SK-N-SH (cell line): ENCODE results near the gene INSYN1. TPM values are rescaled to one million over a fixed set of nuclear protein-coding genes. Genes with fewer than 3 reads are reported as not detected.

Source experiments
- CTCF ChIA-PET: fragments of 300-600, 350-600 bp; formaldehyde crosslinking; extraction: SDS; loops from one replicate; lab custom pipeline; 2021; lab: Yijun Ruan, JAX
- POLR2A ChIA-PET: fragments of 350-600 bp; sonication (Branson Sonifier 250); formaldehyde crosslinking; extraction: SDS; loops from one replicate; lab custom pipeline; 2020; ENCODE audit warnings: antibody characterized with exemption, inconsistent platforms; lab: Yijun Ruan, JAX
- DNase-seq: peaks from one replicate; pipeline ENCODE4 v3.0.0; 2012
- H2AFZ ChIP-seq: fragments of 200-600 bp; sonication (generic); 2 replicates; pipeline ENCODE4 v1.8.1; 2016; ENCODE audit warnings: antibody characterized with exemption, mild to moderate bottlenecking, low read depth
- H3F3A ChIP-seq: fragments of 200-600 bp; sonication (generic); replicated peaks from 2 replicates; pipeline ENCODE3; 2016; ENCODE audit warnings: antibody characterized with exemption, mild to moderate bottlenecking; ENCODE audit not compliant: insufficient read depth
- H3K27ac ChIP-seq, 2 experiments: fragments of 200-500 bp in 1 of 2; fragments of 200-600 bp in 1 of 2; sonication (Bioruptor generic) in 1 of 2; sonication (generic), shearing (Covaris generic) in 1 of 2; 2 replicates each; pipeline versions ENCODE4 v1.5.1 to v1.6.1; 2014 to 2016; ENCODE audit warnings: low read depth in 2 of 2, inconsistent platforms in 1 of 2, low read length in 1 of 2, mild to moderate bottlenecking in 1 of 2, mixed read lengths in 1 of 2
- H3K27me3 ChIP-seq: fragments of 200-600 bp; sonication (generic), shearing (Covaris generic); 2 replicates; pipeline ENCODE4 v1.6.1; 2016; ENCODE audit warnings: mixed run types; ENCODE audit not compliant: insufficient read depth
- H3K36me3 ChIP-seq, 2 experiments: fragments of 200-500 bp in 1 of 2; fragments of 200-600 bp in 1 of 2; sonication (Bioruptor generic) in 1 of 2; sonication (generic) in 1 of 2; replicated peaks in 1 of 2; 2 replicates each; pipeline versions ENCODE3 to v1.5.1; 2014 to 2016; ENCODE audit warnings: low read length in 1 of 2, mild to moderate bottlenecking in 1 of 2; ENCODE audit not compliant: insufficient read depth in 2 of 2, control insufficient read depth in 1 of 2
- H3K4me1 ChIP-seq, 2 experiments: fragments of 200-500 bp in 1 of 2; fragments of 200-600 bp in 1 of 2; sonication (Bioruptor generic) in 1 of 2; sonication (generic), shearing (Covaris generic) in 1 of 2; 2 replicates each; pipeline versions ENCODE4 v1.5.1 to v1.6.1; 2014 to 2016; ENCODE audit warnings: low read depth in 1 of 2, low read length in 1 of 2, mixed run types in 1 of 2; ENCODE audit not compliant: insufficient read depth in 2 of 2, control insufficient read depth in 1 of 2
- H3K4me2 ChIP-seq: fragments of 200-600 bp; sonication (generic), shearing (Covaris generic); 2 replicates; pipeline ENCODE4 v1.6.1; 2017; ENCODE audit warnings: mixed run types
- H3K4me3 ChIP-seq, 2 experiments: fragments of 200-500 bp in 1 of 2; fragments of 200-600 bp in 1 of 2; sonication (Bioruptor generic) in 1 of 2; sonication (generic), shearing (Covaris generic) in 1 of 2; 2 replicates each; pipeline versions ENCODE4 v1.5.1 to v1.8.1; 2014 to 2016; ENCODE audit warnings: low read depth in 2 of 2, inconsistent platforms in 1 of 2, low read length in 1 of 2, mild to moderate bottlenecking in 1 of 2, mixed read lengths in 1 of 2, moderate library complexity in 1 of 2
- H3K79me2 ChIP-seq: fragments of 200-600 bp; sonication (generic); 2 replicates; pipeline ENCODE4 v1.8.1; 2017; ENCODE audit warnings: mild to moderate bottlenecking; ENCODE audit not compliant: insufficient read depth
- H3K9ac ChIP-seq: fragments of 200-600 bp; sonication (generic); 2 replicates; pipeline ENCODE4 v1.6.1; 2017; ENCODE audit warnings: mixed run types
- H3K9me2 ChIP-seq: fragments of 200-600 bp; sonication (generic); 2 replicates; pipeline ENCODE4 v1.6.1; 2017; ENCODE audit warnings: mixed run types
- H3K9me3 ChIP-seq: fragments of 200-600 bp; sonication (generic); 2 replicates; pipeline ENCODE4 v1.6.1; 2017; ENCODE audit warnings: mixed run types, mild to moderate bottlenecking, moderate library complexity
- H4K20me1 ChIP-seq: fragments of 200-600 bp; sonication (generic); 2 replicates; pipeline ENCODE4 v1.6.1; 2017; ENCODE audit warnings: mild to moderate bottlenecking, mixed run types; ENCODE audit not compliant: insufficient read depth
- CHD2 ChIP-seq: fragments of 150-350 bp; IDR thresholded peaks from 2 replicates; pipeline ENCODE4 v1.6.1; 2018; ENCODE audit warnings: low read length; ENCODE audit not compliant: partially characterized antibody
- CTCF ChIP-seq: fragments of 200-600 bp; sonication (generic); IDR thresholded peaks from 2 replicates; pipeline ENCODE4 v1.6.1; 2017; ENCODE audit warnings: antibody characterized with exemption, mild to moderate bottlenecking, moderate library complexity
- ELF1 ChIP-seq: IDR thresholded peaks from 2 replicates; pipeline ENCODE4 v1.4.0; 2012
- EP300 ChIP-seq, 2 experiments: IDR thresholded peaks; 2 replicates each; pipeline versions ENCODE4 v1.4.0 to v1.6.1; 2012; ENCODE audit warnings: borderline replicate concordance in 1 of 2, low read depth in 1 of 2, low read length in 1 of 2
- FOSL2 ChIP-seq: IDR thresholded peaks from 2 replicates; pipeline ENCODE4 v1.4.0; 2012; ENCODE audit warnings: low read depth, mild to moderate bottlenecking, moderate library complexity, borderline replicate concordance
- FOXJ3 ChIP-seq: sonication (generic); formaldehyde crosslinking; IDR thresholded peaks from 2 replicates; pipeline ENCODE4 v1.5.1; 2020; ENCODE audit warnings: mild to moderate bottlenecking, missing genetic modification reagents
- FOXM1 ChIP-seq: IDR thresholded peaks from 2 replicates; pipeline ENCODE4 v1.4.0; 2012; ENCODE audit warnings: low read depth, mild to moderate bottlenecking
- JUND ChIP-seq: IDR thresholded peaks from 2 replicates; pipeline ENCODE4 v1.4.0; 2012
- MXI1 ChIP-seq: IDR thresholded peaks from 2 replicates; pipeline ENCODE4 v1.6.1; 2012; ENCODE audit warnings: mild to moderate bottlenecking, low read depth, low read length, improper control_type of control experiment
- RAD21 ChIP-seq: IDR thresholded peaks from 2 replicates; pipeline ENCODE4 v1.6.1; 2012; ENCODE audit warnings: mild to moderate bottlenecking, low read length
- RCOR1 ChIP-seq: fragments of 150-350 bp; IDR thresholded peaks from 2 replicates; pipeline ENCODE4 v1.6.1; 2017; ENCODE audit warnings: antibody characterized with exemption, low read length
- RFX5 ChIP-seq: IDR thresholded peaks from 2 replicates; pipeline ENCODE4 v1.6.1; 2012; ENCODE audit warnings: mild to moderate bottlenecking, improper control_type of control experiment, low read length
- RXRA ChIP-seq: IDR thresholded peaks from 2 replicates; pipeline ENCODE4 v1.4.0; 2012; ENCODE audit warnings: low read depth, mild to moderate bottlenecking, borderline replicate concordance
- SIN3A ChIP-seq: IDR thresholded peaks from 2 replicates; pipeline ENCODE4 v1.6.1; 2012; ENCODE audit warnings: low read depth, mild to moderate bottlenecking, low read length, moderate library complexity, borderline replicate concordance
- SMC3 ChIP-seq: IDR thresholded peaks from 2 replicates; pipeline ENCODE4 v1.6.1; 2012; ENCODE audit warnings: low read depth, low read length, improper control_type of control experiment
- TCF12 ChIP-seq: IDR thresholded peaks from 2 replicates; pipeline ENCODE4 v1.4.0; 2012
- WGBS: methylation state at CpG from one replicate; pipeline ENCODE4 v1.1.6; 2017; ENCODE audit warnings: low lambda C conversion rate; 5-methylcytosine and 5-hydroxymethylcytosine counted together
- polyA plus RNA-seq, 3 experiments: library from polyadenylated mRNA; depleted of rRNA; stranded (reverse); fragments of >200 nt; gene quantifications; 2 replicates each; pipeline ENCODE4 v1.2.3, GENCODE V29; 2012
- TF ChIP-seq, protein P1 (sequence below): IDR thresholded peaks from 2 replicates; pipeline ENCODE4 v1.4.0; 2012; ENCODE audit warnings: low read depth, borderline replicate concordance
- TF ChIP-seq, protein P2 (sequence below): IDR thresholded peaks from 2 replicates; pipeline ENCODE4 v1.4.0; 2012; ENCODE audit warnings: low read depth
- TF ChIP-seq, protein P3 (sequence below): IDR thresholded peaks from 2 replicates; pipeline ENCODE4 v1.4.0; 2012; ENCODE audit warnings: low read depth, borderline replicate concordance
- TF ChIP-seq, protein P4 (sequence below): fragments of 150-350 bp; IDR thresholded peaks from 2 replicates; pipeline ENCODE4 v1.6.1; 2016; ENCODE audit warnings: mild to moderate bottlenecking, low read depth, low read length

The INSYN1 gene
- polyA plus RNA-seq, 1 of the 3 experiments (the other 2 are of a cell fraction), result 3.7 TPM

- Histone ChIP-seq H3K36me3 (no peaks in the 10 kb centered on the region), H3K9ac (no peak overlapping the region), H2AFZ (no peak overlapping the region), H3K27ac (no peak overlapping the region), H3K4me3 (no peak overlapping the region), H3K9me2 (no peaks in the 10 kb centered on the region), H4K20me1 (no peaks in the 10 kb centered on the region), H3K4me2 (no peak overlapping the region), H3K79me2 (no peaks in the 10 kb centered on the region), H3K9me3 (no peaks in the 10 kb centered on the region), H3K27me3 (peaks cover 13% of the 10 kb centered on the region; the same call in 1 of the 2 replicates), H3K4me1 (peaks cover 0 to 6% of the 10 kb centered on the region in 2 experiments; a peak in 1 of 4 replicates), H3F3A (no peaks in the 10 kb centered on the region)
- no peak for TF ChIP-seq FOSL2
- TF ChIP-seq FOXM1, result no peak
- no peak for TF ChIP-seq JUND
- no peak for TF ChIP-seq FOXJ3 (CRISPR knock-in tag)
- 67% methylated on average over 11 of the region's 12 CpGs for WGBS
- CTCF ChIA-PET, result interaction anchor here (1.1 to 2.7 kb wide), 2 partner anchors 9 kb away, joined by 4 to 10 read pairs; no protein-coding TSS in a partner anchor
- POLR2A ChIA-PET, result no interaction called here
- no peak for DNase-seq
Measured at GRCh38 chr15:73771385-73772045, 18.4 kb upstream of the INSYN1 start.

GRCh38 chr15:73770050-73770449, 16.9 kb upstream of the INSYN1 start:
- Histone ChIP-seq H3K9me3 (no peaks in the 10 kb centered on the region), H3K36me3 (no peaks in the 10 kb centered on the region), H3K4me2 (no peak overlapping the region), H3K9me2 (no peaks in the 10 kb centered on the region), H3K79me2 (no peaks in the 10 kb centered on the region), H3K9ac (no peak overlapping the region), H3K4me3 (no peak overlapping the region), H3F3A (no peaks in the 10 kb centered on the region), H3K27ac (no peak overlapping the region), H3K4me1 (peaks cover 0 to 4% of the 10 kb centered on the region in 2 experiments; a peak in 1 of 4 replicates), H3K27me3 (peaks cover 17% of the 10 kb centered on the region; the same call in 1 of the 2 replicates), H4K20me1 (no peaks in the 10 kb centered on the region), H2AFZ (no peak overlapping the region)
- ChIA-PET CTCF (interaction anchor here (0.7 to 1.3 kb wide), 3 partner anchors 12 to 24 kb away, joined by 3 to 6 read pairs (median 3); no protein-coding TSS in a partner anchor), POLR2A (no interaction called here)
- no peak for DNase-seq
- 50% methylated on average over 1 of the region's 1 CpG for WGBS
- no peak for TF ChIP-seq TCF12
- TF ChIP-seq, protein P1, sequence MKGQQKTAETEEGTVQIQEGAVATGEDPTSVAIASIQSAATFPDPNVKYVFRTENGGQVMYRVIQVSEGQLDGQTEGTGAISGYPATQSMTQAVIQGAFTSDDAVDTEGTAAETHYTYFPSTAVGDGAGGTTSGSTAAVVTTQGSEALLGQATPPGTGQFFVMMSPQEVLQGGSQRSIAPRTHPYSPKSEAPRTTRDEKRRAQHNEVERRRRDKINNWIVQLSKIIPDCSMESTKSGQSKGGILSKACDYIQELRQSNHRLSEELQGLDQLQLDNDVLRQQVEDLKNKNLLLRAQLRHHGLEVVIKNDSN, result no peak
- no peak for TF ChIP-seq SMC3
- TF ChIP-seq, protein P2, sequence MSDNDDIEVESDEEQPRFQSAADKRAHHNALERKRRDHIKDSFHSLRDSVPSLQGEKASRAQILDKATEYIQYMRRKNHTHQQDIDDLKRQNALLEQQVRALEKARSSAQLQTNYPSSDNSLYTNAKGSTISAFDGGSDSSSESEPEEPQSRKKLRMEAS, result no peak
- TF ChIP-seq EP300 (IDR thresholded peaks at IDR 0.05; ENCODE audit: borderline replicate concordance in 1 of 2, low read depth in 1 of 2, low read length in 1 of 2), result no peak
- no peak for TF ChIP-seq ELF1
- no peak for TF ChIP-seq SIN3A
- no peak for TF ChIP-seq JUND
- no peak for TF ChIP-seq RFX5
- no peak for TF ChIP-seq RAD21
- TF ChIP-seq, protein P3, sequence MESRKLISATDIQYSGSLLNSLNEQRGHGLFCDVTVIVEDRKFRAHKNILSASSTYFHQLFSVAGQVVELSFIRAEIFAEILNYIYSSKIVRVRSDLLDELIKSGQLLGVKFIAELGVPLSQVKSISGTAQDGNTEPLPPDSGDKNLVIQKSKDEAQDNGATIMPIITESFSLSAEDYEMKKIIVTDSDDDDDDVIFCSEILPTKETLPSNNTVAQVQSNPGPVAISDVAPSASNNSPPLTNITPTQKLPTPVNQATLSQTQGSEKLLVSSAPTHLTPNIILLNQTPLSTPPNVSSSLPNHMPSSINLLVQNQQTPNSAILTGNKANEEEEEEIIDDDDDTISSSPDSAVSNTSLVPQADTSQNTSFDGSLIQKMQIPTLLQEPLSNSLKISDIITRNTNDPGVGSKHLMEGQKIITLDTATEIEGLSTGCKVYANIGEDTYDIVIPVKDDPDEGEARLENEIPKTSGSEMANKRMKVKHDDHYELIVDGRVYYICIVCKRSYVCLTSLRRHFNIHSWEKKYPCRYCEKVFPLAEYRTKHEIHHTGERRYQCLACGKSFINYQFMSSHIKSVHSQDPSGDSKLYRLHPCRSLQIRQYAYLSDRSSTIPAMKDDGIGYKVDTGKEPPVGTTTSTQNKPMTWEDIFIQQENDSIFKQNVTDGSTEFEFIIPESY, result no peak
- no peak for TF ChIP-seq RCOR1
- no peak for TF ChIP-seq MXI1
- TF ChIP-seq FOXJ3 (CRISPR knock-in tag), result no peak
- TF ChIP-seq CHD2, result no peak
- TF ChIP-seq RXRA, result no peak
- TF ChIP-seq, protein P4, sequence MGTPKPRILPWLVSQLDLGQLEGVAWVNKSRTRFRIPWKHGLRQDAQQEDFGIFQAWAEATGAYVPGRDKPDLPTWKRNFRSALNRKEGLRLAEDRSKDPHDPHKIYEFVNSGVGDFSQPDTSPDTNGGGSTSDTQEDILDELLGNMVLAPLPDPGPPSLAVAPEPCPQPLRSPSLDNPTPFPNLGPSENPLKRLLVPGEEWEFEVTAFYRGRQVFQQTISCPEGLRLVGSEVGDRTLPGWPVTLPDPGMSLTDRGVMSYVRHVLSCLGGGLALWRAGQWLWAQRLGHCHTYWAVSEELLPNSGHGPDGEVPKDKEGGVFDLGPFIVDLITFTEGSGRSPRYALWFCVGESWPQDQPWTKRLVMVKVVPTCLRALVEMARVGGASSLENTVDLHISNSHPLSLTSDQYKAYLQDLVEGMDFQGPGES, result no peak
- no peak for TF ChIP-seq CTCF
